ENCODE results near the gene PARVB.
A peak's percentile ranks its signal among the peaks of the same experiment; 100 is the strongest.

Gene PARVB

DNA sequence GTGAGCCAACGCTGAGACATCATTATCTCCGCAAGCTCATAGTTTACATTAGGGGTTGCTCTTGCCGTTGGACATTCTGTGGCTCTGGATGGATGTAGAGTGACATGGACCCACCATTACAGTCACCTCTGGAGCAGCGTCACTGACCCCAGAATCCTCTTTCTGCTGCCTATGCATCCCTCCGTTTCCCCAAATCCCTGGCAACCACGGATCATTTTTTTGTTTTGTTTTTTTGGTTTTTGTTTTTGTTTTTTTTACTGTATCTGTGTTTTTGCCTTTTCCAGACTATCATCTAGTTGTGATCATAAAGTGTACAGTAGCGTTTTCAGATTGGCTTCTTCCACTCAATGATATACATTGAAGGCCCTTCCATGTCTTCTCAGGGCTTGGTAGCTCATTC is 4.0 kb downstream of the PARVB start:
- DNase-seq (ENCODE audit: low spot score) = no peak

DNA sequence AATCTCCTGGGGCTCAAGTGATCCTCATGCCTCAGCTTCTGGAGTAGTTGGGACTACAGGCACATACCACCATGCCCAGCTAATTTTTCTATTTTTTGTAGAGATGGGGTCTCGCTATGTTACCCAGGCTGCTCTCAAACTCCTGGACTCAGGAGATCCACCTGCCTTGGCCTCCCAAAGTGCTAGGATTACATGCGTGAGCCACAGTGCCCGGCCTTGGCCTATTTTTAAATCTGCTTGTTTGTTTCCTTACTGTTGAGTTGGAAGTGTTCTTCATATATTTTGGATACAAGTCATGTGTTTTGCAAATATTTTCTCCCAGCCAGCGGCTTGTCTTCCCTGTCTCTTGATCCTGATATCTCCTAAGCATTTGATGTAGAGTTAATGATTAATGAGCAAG is 5.0 kb downstream of the PARVB start:
- DNase-seq (ENCODE audit: low spot score) = no peak

DNA sequence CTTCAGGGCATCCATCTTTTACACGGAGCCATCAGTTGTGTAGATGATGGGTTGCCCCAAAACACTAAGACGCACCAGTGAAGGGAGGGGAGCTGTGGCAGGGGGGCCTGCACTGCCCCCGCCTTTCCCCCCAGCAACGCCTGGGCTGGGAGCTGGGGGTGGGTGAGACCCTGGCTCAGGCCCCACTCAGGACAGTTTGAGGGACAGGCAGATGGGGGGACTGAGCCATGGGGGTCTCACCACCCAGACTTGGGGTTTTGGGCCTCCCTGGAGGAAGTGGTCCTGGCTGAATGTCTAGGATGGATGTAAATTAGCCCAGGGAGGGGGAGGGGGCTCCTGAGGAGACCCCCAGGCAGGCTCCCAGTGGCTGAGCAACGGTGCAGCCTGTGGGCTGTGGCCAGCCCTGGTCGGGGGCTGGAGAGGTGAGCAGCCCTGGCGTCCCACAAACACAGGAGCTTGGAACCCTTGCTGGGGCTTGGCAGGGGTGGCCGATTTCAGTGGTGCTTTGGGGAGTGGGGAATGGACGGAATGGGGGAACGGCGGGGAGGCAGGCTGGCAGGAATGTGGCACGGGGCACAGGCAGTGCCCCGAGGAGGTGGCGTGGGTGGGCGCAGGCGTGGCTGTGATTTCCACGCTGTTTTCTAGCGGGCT is 6.1 kb downstream of the PARVB start:
- no peak for DNase-seq (ENCODE audit: low spot score)

DNA sequence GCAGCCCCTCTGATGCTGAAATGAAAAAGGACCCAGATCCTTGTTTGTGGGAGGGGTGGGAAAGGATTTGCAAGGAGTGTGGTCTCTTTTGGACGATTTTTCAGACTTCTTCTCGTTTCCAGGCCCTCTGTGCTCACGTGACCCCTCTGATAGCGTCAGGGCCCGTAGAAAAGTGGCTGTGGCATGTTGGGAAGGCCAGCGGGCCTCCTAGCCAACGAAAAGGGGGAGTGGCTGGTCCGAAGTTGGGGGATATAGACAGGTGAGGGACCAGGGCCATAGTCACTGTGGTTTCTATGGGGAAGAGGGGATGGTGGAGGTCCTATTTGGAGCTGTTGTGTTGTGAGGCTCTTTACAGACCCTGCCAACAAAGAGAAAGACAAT is 6.6 kb downstream of the PARVB start:
- DNase-seq (ENCODE audit: low spot score) = no peak

DNA sequence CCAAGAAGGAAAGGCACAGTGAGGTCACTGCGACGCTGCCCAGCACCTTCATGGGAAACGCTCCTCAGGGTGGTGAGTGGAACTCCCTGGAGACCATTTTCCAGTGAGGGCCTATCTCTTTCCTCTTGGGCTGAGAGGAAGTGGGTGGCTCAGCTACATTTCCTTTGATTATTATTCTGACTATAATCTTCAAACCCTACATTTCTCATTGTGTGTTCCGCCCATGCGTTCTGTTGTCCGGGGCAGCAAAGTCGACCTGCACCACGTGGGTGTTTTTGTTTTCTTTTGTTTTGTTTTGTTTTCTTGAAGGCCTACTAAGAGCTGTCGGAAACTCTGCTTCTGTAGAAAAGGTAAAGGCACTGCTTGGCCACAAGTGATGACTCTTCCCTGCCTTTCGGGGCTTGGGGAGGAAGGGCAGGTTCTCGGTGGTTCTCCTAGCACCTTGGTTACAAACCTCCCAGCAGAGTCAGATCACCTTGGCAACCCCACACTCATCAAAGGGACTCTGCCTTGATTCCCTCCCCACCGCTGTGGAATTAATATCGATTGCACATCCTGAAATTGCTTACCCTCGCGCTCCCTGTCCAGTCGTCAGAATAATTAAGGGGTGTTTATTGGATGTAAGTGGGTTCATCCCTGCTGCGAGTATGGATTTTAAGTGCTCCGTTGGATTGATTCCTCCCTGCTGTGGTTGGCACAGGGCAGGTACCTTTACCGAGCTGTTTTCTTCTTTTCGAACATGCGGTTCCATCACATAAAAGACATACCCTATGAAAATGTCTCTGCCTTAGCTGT is 7.3 kb downstream of the PARVB start:
- no peak for DNase-seq (ENCODE audit: low spot score)

DNA sequence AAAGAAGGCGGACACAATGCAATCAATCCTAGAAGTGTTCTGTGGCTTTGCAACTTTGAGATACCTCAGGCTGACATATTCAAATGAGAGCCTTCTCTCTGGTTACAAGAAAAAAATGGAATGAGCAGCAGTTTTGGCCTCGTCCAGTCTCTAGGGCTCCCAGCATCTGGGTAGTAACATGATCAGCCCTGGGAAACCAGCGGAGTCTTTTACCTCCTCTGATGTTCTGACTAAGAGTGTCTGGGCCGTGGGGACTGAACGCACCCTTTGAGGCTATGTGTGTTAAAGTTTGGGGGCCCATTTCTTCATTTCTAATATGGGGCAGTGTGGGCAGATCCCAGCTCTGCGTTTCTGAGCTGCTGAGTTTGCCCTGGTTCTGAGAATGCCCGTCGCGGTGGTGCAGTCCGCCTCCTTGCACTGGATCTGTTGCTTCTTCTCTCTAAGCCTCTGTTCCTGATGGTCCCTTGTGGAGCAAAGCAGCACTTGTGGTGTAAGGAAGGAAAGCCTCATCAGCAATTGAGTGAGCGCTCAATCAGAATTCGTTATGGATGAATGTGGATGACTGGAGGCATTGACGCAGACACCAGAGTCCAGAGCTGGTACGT is 8.1 kb downstream of the PARVB start:
- DNase-seq (ENCODE audit: low spot score) = no peak

DNA sequence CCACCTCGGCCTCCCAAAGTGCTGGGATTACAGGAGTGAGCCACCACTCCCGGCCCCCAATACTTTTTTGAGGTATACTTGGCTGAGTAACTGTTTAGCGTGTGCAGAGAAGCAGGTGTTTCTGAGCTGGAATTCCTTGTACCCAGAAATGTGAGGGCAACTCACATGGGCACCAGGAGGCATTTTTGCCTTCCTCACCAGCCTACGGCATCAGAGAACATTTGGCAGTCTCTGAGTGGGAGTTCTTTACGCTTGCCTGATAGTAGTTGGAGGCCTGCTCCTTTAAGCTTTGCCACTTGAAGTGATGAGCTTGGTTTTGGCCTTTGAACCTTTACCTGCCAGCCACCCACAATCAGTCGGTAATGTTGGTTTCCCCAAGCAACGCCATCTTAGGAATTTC is 9.2 kb downstream of the PARVB start:
- DNase-seq (ENCODE audit: low spot score) = peak; percentile 31

DNA sequence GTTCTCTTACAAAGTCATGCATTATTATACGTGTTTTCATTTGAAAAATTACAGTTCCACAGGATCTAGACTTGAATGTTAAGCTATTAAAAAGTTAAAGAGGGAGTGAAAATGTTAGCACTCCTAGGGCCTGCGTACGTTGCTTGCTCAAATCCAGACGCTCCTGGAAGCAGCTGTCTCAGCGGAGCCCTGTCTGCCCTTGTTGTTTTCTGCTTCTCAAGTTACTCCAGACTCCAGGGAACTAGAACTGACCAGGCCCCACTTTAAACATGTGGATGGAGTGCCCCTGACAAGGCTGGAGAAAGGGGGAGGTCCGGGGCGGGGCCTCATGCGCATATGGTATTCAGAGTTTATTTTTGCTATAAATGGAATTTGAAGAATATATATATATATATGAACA is 9.6 kb downstream of the PARVB start:
- DNase-seq (ENCODE audit: low spot score) = no peak

DNA sequence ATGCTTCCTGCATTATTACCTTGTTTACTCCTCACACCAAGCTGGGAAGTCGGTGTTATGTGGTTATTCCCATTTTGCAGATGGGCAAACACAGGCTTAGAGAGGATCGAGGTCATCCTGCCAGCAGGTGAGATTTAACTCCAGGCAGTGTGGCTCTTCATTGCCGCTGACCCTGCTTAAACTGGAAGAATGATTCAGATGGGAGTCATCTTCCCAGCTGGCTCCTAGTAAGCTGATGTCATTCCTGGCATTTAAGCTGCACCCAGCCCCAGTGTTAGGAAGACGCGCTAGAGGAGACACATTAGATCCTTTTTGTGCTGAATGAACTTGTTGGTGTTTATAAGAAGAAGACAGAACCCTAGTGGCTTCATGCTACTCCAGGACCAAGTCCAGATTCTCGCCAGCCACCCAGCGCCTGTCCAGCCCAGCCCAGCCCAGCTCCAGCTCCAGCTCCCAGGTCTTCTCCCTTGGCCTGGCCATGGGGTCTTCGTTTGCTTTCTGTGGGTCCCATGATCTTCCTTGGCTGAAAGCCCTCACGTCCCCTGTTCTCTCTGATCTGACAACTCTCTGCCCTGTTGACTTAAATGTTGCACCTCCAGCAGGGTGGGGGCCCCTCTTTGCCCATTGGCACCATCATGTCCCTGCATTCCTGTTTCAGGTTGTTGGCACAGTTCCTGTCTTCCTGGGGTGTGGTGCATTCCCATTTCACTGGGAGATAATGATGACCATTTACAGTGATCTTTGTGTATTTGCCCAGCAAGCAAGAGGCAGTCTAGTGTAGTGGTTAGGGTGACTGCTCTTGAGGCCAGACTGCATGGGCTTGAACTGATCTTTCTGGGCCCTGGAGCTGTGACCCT is 13.6 kb downstream of the PARVB start:
- peak; percentile 69 for DNase-seq (ENCODE audit: low spot score)

DNA sequence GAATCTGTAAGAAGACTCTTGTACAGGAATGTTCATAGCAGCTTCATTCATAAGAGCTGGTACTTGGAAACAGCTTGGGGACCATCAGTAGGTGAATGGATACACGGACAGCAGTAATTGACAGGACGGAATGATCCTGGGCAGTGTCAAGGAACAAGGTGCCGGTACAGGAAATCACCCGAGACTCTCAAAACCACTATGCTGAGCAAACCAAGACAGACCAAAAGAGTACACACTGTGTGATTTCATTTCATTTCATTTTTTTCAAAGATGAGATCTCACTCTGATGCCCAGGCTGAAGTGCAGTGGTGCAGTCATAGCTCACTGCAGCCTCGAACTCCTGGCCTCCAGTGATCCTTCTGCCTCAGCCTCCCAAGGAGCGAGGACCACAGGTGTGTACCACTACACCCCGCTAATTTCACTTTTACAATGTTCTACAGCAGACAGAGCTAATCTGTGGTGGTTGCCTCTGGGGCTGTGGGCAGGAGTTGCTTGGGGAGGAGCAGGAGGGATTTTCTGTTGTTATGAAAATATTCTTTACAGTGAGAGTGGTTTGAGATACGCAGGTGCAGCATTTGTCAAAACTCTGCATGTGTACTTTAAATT is 15.6 kb downstream of the PARVB start:
- no peak for DNase-seq (ENCODE audit: low spot score)

DNA sequence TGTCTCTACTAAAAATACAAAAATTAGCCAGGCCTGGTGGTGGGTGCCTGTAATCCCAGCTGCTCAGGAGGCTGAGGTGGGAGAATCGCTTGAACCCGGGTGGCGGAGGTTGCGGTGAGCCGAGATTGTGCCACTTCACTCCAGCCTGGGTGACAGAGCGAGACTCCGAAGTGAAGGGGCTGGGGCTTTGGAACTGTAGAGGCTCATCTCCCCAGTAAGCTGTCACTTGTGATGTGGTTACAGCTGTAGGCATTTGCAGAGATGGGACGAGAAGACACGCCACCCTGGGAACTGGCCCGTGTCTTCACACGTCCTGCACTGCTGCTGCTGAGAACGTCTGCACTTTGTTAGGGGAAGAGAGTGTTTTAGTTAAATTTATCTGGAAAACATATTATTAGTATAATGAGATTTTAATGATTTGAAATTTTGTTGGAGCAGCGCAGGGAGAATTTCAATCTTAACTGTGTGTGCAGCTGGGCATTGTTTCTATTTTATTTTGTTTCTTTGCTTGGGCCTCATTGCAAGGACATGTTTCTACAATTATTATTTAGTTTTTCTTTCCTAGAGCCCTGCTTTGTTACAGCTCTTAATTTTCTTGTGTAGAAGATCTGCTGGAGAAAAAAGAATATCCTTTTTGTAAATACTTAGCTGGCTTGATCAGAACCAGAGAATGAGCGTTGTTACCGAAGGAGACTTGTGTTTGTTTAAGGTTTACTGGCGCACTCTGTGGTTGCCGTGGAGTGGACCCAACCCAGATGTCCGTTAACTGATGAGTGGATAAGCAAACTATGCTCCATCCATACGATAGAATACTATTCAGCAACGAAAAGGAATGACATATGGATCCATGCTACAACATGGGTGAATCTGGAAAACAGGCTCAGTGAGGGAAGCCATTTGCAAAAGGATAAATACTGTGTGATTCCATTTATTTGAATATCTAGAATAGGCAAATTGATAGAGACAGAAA is 18.4 kb downstream of the PARVB start:
- DNase-seq (ENCODE audit: low spot score) = no peak

DNA sequence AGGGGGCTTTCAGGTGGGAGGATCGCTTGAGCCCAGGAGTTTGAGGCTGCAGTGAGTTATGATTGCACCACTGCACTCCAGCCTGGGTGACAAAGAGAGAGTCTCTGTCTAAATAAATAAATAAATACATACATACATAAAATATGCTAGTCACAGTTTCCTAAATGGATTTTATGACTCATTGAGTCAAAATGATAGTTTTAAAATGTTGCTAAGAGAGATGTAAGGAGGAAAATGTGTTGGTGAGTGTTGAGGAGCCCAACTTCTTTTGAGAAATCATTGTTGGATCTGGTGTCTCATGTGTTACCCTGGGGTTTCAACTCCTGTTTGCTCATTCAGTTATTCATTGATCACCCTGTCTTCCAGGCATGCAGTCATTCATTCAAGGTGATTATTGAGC is 21.0 kb downstream of the PARVB start:
- DNase-seq (ENCODE audit: low spot score) = no peak

DNA sequence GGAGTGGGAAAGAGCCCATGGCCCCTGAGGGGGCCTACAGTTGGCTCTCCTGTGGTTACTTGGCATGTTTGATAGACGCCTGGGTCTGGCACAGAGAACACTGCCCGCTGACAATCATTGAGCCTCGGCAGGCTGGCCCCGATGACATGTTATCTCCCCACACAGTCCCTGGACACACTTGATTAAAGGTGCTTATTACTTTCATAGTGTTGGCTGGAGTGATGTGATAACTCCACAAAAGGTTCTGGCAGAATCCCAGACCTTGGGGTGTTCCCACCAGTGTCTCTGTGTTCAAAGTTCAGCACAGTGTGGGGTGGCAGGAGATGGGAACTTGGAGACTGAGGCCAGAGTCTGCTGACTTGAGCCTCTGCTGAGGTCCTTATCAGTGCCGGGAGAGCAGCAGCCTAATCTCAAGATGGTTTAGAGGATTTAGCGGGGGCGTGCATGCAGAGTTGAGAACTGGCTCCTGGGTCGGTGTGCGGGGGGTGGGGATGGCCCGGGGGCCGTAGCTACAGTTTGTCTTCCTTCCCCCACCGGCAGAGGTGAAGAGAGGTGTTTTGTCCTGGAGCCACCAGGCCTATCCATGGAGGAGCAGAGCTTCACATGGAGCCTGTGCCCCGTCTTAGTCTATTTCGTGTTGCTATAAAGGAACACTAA is 22.5 kb downstream of the PARVB start:
- DNase-seq (ENCODE audit: low spot score) = no peak

DNA sequence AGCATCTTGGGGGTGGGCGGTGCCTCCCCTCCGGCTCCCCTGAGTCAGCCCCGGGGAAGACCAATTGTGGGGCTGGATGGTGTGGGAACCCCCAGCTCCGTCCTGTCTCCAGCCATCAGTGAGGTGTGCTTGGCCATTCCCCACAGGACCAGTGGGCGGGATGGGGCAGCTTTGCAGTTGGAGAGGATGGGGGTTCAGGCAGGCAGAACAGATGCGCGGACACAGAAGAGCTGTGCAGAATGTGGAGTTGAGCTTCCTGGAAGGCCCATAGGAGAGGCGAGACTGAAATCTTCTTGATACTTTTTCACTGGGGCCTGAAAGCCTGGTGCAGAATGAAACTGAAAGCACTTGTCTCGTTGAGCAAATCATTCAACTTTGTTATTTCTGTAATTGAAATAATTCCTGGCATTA is 23.8 kb downstream of the PARVB start:
- DNase-seq (ENCODE audit: low spot score) = no peak

DNA sequence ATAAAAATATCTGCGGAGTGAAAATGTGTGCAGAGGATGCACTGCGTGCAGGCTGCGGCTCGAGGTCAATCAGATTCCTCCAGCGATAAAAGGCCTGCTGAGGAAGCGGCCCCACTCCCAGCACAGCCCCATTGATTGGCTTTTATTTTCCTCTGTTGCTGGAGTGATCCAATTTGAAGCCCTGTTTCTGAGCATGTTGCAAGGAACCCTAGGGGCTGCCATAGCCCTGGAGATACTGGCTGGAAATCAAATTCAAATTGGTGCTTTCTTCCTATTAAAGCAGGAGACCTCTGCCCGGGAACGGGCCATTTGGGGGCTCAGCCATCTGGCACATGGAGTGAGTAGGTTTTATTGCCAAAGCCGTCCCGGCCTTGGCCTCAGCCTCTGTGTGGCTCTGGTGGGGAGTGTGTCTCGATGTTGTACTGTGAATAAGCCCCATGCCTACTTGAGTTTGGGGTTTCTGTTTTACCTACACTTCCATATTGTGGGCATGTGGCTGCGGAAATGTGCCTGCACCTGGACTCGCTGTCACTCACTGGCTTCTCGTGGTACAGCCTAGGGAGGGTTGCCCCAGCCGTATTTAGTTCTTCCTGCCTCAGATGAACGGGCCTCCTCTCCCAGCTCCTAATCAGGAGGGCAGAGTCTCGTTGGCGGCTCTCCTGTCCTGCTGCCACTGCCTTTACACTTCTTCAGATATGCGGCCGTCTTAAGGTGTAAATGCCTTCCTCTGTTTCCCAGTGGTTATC is 25.6 kb downstream of the PARVB start:
- peak; percentile 67 for DNase-seq (ENCODE audit: low spot score)

DNA sequence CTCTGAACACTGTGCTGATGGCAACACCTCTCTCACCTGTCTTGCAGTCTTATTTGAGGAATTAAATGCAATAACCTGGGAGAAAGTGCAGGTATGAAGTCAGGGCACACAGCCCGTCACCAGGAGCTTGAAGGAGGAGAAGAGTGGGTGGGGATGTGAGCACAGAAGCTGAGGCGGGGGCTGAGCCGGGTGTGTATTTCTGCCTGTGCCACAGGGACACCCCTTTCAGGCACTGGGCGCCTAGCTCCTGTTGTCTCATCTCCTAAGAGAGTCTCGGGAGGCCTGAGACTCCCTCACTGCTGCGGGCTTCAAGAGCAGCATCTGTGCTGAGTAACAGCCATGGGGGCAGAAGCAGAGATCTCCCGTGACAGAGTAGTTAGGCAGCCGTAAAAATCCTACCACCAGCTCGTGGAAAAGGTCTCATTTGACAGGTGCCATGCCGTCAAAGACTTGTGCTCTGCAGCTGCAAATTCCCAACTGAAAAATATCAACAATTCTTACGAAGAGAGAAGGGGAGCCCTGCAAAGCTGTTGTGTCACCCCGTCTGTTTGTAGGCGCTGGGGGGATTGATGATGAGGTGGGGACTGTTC is 26.8 kb downstream of the PARVB start:
- DNase-seq (ENCODE audit: low spot score) = no peak

DNA sequence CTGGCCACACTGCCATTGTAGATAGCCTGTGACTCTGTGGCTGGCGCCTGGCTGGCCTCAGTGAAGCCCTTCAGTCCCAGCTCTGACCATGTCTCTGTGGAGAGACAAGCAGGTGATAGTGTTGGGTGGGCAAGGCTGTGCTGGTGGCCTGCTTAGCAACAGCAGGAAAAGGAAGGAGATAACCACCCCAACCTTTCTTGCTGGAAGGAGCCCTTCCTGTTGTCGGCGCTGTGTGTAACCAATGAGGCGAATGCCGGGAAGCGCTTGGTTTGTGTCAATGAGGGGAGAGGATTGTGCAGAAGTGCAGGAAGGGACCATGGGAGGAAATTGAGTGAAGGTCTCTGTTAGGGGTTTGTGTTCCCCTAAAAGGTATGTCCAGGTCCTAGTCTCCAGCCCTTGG is 27.3 kb downstream of the PARVB start:
- no peak for DNase-seq (ENCODE audit: low spot score)

DNA sequence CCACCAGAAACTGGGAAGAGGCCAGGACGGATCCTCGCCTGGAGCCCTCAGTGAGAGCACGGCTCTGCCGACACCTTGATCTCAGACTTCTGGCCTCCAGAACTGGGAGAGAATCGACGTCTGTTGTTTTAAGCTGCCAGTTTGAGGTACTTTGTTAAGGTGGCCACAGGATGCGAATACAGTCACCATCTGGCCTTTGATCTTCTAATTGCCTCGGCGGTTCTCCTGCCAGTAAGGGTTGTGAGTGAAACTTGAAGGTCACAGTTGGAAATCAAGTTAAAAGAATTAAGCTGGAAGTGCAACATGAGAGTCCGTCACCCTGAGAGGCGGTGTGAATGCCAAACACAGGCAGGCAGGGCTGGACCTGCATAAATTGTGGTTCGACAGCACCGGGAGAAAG is 27.9 kb downstream of the PARVB start:
- DNase-seq (ENCODE audit: low spot score) = no peak

DNA sequence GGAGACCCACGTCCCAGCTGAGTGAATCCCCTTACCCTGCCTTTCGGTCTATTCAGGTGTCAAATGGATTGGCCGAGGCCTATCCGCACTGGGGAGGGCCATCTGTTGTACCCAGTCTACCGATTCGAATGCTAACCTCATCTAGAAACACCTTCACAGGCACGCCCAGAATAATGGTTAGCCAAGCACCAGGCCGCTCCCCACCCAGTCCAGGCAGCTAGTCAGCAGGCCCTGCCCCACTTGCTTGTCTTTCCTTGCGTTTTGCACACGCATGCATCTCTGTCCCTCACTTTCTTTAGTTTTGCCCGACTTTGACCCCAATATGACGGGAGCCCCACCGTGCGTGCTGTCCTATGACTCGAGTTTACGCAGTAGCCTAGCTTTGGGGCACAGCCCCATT is 31.7 kb downstream of the PARVB start:
- no peak for DNase-seq (ENCODE audit: low spot score)

Measured in Ammon's horn (tissue), 1 donor.